ENCODE data around the gene OLFML3. TPM values are rescaled to one million over a fixed set of nuclear protein-coding genes. Genes with fewer than 3 reads are reported as not detected.

The OLFML3 gene
- total RNA-seq, 1 experiment from 2014 or later: 319 TPM

DNA sequence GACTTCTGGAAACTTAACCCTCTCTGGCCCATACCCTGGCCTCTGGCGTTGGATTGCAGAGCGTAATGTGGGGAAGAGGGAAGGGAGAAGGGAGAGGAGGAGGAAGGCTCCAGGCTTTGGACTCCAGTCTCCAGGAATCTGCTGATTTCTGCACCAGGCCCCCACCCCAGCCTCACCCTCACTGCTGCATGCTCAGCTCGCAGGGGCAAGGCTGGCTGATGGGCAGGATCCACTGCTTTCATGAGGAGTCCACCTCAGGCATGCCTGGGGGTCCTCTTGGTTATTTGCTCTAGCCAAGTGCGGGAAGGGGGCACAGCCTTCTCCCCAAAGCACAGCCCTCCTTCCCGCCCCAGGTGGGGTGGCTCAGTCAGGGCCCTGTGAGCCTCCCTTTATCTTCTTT, 3.7 kb downstream of the OLFML3 start:
- peaks cover 24% of the 10 kb centered on the region for H3K36me3 ChIP-seq (ENCODE audit: insufficient read depth, low read length, poor library complexity, severe bottlenecking)
- H3K9me3 ChIP-seq (ENCODE audit: low read depth, low read length, poor library complexity, severe bottlenecking): no peaks in the 10 kb centered on the region
- H3K4me1 ChIP-seq (ENCODE audit: insufficient read depth, low read length, poor library complexity, severe bottlenecking): peaks cover 37% of the 10 kb centered on the region
- H3K27ac ChIP-seq (ENCODE audit: low read depth, low read length, poor library complexity, severe bottlenecking): peak overlapping the region; percentile 52
- DNase-seq (ENCODE audit: low spot score): no peak
- H3K27me3 ChIP-seq (replicated peaks; ENCODE audit: insufficient read depth, low read depth, low read length, poor library complexity): no peaks in the 10 kb centered on the region
- intact Hi-C loops (cut with micrococcal nuclease; ENCODE audit: unreplicated experiment): loop anchor here (10.0 kb wide), 1 partner anchor 92 kb away; no protein-coding TSS in a partner anchor
- no TSS peak for BruUV-seq (replicated peaks)
- H3K4me3 ChIP-seq (ENCODE audit: low read depth, low read length, poor library complexity, severe bottlenecking): peak overlapping the region; percentile 56
- ChIA-PET CTCF (no interaction called here), POLR2A (ENCODE audit: low non-redundant PET) (no interaction called here)
- TF ChIP-seq, protein P1, sequence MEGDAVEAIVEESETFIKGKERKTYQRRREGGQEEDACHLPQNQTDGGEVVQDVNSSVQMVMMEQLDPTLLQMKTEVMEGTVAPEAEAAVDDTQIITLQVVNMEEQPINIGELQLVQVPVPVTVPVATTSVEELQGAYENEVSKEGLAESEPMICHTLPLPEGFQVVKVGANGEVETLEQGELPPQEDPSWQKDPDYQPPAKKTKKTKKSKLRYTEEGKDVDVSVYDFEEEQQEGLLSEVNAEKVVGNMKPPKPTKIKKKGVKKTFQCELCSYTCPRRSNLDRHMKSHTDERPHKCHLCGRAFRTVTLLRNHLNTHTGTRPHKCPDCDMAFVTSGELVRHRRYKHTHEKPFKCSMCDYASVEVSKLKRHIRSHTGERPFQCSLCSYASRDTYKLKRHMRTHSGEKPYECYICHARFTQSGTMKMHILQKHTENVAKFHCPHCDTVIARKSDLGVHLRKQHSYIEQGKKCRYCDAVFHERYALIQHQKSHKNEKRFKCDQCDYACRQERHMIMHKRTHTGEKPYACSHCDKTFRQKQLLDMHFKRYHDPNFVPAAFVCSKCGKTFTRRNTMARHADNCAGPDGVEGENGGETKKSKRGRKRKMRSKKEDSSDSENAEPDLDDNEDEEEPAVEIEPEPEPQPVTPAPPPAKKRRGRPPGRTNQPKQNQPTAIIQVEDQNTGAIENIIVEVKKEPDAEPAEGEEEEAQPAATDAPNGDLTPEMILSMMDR (conservative IDR thresholded peaks at IDR 0.05; ENCODE audit: low read depth, low read length): no peak
- no peak for TF ChIP-seq EZH2 (IDR thresholded peaks at IDR 0.05; ENCODE audit: borderline replicate concordance, low read depth, low read length, poor library complexity, severe bottlenecking)

DNA sequence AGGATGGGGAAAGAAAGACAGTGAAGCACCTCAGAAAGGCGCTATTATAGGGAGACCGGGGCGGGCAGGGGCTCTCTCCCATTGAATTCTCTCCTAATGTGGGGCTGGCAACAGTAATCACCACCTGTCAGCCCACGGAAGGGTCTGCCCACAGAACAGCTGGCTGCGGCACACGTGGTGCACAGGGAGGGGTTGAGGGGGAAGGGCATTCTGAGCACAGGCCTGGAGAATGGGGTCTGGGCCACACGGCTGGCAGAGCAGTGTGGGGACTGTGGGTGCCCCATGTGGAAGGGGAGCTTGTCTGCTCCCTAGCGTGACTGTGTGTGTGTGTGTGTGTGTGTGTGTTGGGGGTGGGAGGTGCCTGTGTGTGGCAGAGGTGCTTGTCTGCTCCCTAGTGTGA, 4.1 kb downstream of the OLFML3 start:
- Histone ChIP-seq H3K36me3 (ENCODE audit: insufficient read depth, low read length, poor library complexity, severe bottlenecking) (peaks cover 24% of the 10 kb centered on the region), H3K4me1 (ENCODE audit: insufficient read depth, low read length, poor library complexity, severe bottlenecking) (peaks cover 33% of the 10 kb centered on the region), H3K27me3 (replicated peaks; ENCODE audit: insufficient read depth, low read depth, low read length, poor library complexity) (no peaks in the 10 kb centered on the region), H3K4me3 (ENCODE audit: low read depth, low read length, poor library complexity, severe bottlenecking) (peak overlapping the region; percentile 56), H3K27ac (ENCODE audit: low read depth, low read length, poor library complexity, severe bottlenecking) (peak overlapping the region; percentile 52), H3K9me3 (ENCODE audit: low read depth, low read length, poor library complexity, severe bottlenecking) (no peaks in the 10 kb centered on the region)
- BruUV-seq (replicated peaks): no TSS peak
- DNase-seq (ENCODE audit: low spot score): no peak
- ChIA-PET POLR2A (ENCODE audit: low non-redundant PET) (interaction anchor here (0.6 kb wide), 2 partner anchors 119 to 123 kb away, joined by 3 read pairs; no protein-coding TSS in a partner anchor), CTCF (no interaction called here)
- intact Hi-C loops (cut with micrococcal nuclease; ENCODE audit: unreplicated experiment): loop anchor here (10.0 kb wide), 1 partner anchor 91 kb away; no protein-coding TSS in a partner anchor
- TF ChIP-seq, protein P1 (conservative IDR thresholded peaks at IDR 0.05; ENCODE audit: low read depth, low read length): no peak
- TF ChIP-seq EZH2 (IDR thresholded peaks at IDR 0.05; ENCODE audit: borderline replicate concordance, low read depth, low read length, poor library complexity, severe bottlenecking): no peak

DNA sequence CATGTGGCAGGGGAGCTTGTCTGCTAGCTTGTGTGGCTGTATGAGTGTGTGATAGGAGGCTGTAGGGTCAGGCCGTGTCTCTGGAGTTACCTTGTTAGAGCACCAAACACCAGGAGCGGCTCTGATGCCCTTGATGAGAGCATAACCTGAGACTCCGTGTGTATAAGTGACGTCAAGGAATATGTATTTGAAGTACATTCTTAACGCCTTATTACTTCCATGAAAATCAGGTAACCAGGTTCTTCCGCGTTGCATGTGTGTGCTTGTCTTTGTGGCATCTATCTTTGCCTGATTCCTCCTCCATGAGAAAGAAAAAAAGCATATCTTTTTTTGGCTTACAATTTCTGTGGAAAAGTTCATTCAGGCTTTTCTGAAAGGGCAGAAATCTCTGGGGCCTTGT, 4.6 kb downstream of the OLFML3 start:
- no peak for DNase-seq (ENCODE audit: low spot score)
- Histone ChIP-seq H3K27ac (ENCODE audit: low read depth, low read length, poor library complexity, severe bottlenecking) (no peak overlapping the region), H3K27me3 (replicated peaks; ENCODE audit: insufficient read depth, low read depth, low read length, poor library complexity) (no peaks in the 10 kb centered on the region), H3K9me3 (ENCODE audit: low read depth, low read length, poor library complexity, severe bottlenecking) (no peaks in the 10 kb centered on the region), H3K4me1 (ENCODE audit: insufficient read depth, low read length, poor library complexity, severe bottlenecking) (peaks cover 29% of the 10 kb centered on the region), H3K36me3 (ENCODE audit: insufficient read depth, low read length, poor library complexity, severe bottlenecking) (peaks cover 24% of the 10 kb centered on the region), H3K4me3 (ENCODE audit: low read depth, low read length, poor library complexity, severe bottlenecking) (peak overlapping the region; percentile 56)
- BruUV-seq (replicated peaks): no TSS peak
- ChIA-PET CTCF (no interaction called here), POLR2A (ENCODE audit: low non-redundant PET) (interaction anchor here (0.6 to 0.7 kb wide), 3 partner anchors 66 to 124 kb away, joined by 3 to 4 read pairs (median 3); no protein-coding TSS in a partner anchor)
- intact Hi-C loops (cut with micrococcal nuclease; ENCODE audit: unreplicated experiment): loop anchor here (10.0 kb wide), 1 partner anchor 91 kb away; no protein-coding TSS in a partner anchor
- no peak for TF ChIP-seq EZH2 (IDR thresholded peaks at IDR 0.05; ENCODE audit: borderline replicate concordance, low read depth, low read length, poor library complexity, severe bottlenecking)
- TF ChIP-seq, protein P1 (conservative IDR thresholded peaks at IDR 0.05; ENCODE audit: low read depth, low read length): no peak
